ENCODE measurements around the gene ABCC9.

GRCh38 chr12:21962236-21962635 lies 21.0 kb upstream of the ABCC9 start:
- TF ChIP-seq POLR2A (IDR thresholded peaks at IDR 0.05) (no peak), CTCF (IDR thresholded peaks at IDR 0.05) (no peak)
